Ovary (tissue), 9 donors: ENCODE results near the gene SWI5. TPM values are rescaled to one million over a fixed set of nuclear protein-coding genes. Genes with fewer than 3 reads are reported as not detected.

Source experiments
- DNase-seq, 5 donors: peaks; one replicate each; pipeline ENCODE4 v3.0.0-alpha.2; 2019 to 2020
- H3K27ac ChIP-seq, 2 donors: fragments of 200-600 bp; one replicate each; pipeline versions ENCODE4 v1.5.1 to v1.8.0; 2019 to 2022
- H3K27me3 ChIP-seq: fragments of 200-600 bp; one replicate; pipeline ENCODE4 v1.8.0; 2022
- H3K36me3 ChIP-seq: fragments of 200-600 bp; sonication (generic); one replicate; pipeline ENCODE4 v1.5.1; 2019
- H3K4me1 ChIP-seq: one replicate; pipeline ENCODE4 v1.8.1; 2013; ENCODE audit warnings: mild to moderate bottlenecking, moderate library complexity; ENCODE audit not compliant: insufficient read depth
- H3K4me3 ChIP-seq: fragments of 200-600 bp; sonication (generic); one replicate; pipeline ENCODE4 v1.5.1; 2017
- H3K9me3 ChIP-seq, 2 donors: fragments of 200-600 bp in 1 of 2; sonication (generic) in 1 of 2; one replicate each; pipeline versions ENCODE4 v1.5.1 to v1.8.1; 2013 to 2019; ENCODE audit warnings: mild to moderate bottlenecking in 1 of 2, moderate library complexity in 1 of 2
- CTCF ChIP-seq, 3 donors: fragments of 450-650 bp in 2 of 3; fragments of 200-600 bp in 1 of 3; IDR thresholded peaks; one replicate each; pipeline versions ENCODE4 v1.5.1 to v1.8.0; 2016 to 2022; ENCODE audit warnings: antibody characterized with exemption in 3 of 3, mild to moderate bottlenecking in 1 of 3
- EP300 ChIP-seq: sonication (generic); formaldehyde crosslinking; IDR thresholded peaks from one replicate; pipeline ENCODE4 v1.6.1; 2017; ENCODE audit warnings: antibody characterized with exemption
- POLR2A ChIP-seq: fragments of 450-650 bp; IDR thresholded peaks from one replicate; pipeline ENCODE4 v1.6.1; 2017; ENCODE audit warnings: antibody characterized with exemption, mild to moderate bottlenecking, moderate library complexity
- WGBS, 3 donors: extraction: QIAGEN DNeasy Blood & Tissue Kit in 1 of 3; methylation state at CpG; one replicate each; pipeline versions ENCODE4 v1.1.5 to v1.1.7; 2013 to 2017; 5-methylcytosine and 5-hydroxymethylcytosine counted together
- intact Hi-C, 4 donors: fragments of 100-400 bp; cut with DNase I; formaldehyde crosslinking; loops; one replicate each; pipeline versions ENCODE4 v1.11.0 to v1.15.1; 2022 to 2023
- microRNA counts: library from miRNA; unstranded; fragments of <30 nt; microRNA quantifications from one replicate; lab custom pipeline; 2016
- microRNA-seq, 3 donors: library from miRNA; unstranded; fragments of <30 nt; microRNA quantifications; one replicate each; pipeline versions ENCODE4 to v1.2.0, GENCODE V29; 2019 to 2020
- polyA plus RNA-seq, 2 donors: library from polyadenylated mRNA; stranded (reverse); fragments of 200-250 nt in 1 of 2; fragments of 350-450 nt in 1 of 2; fragmentation: Illumina TruSeq in 1 of 2; extraction: RNeasy Lipid Tissue Mini Kit (QIAGEN cat#74804) in 1 of 2; gene quantifications; one replicate each; pipeline ENCODE4 v1.2.3, GENCODE V29; 2013 to 2014
- small RNA-seq: library from RNA; depleted of rRNA; stranded (forward); fragments of <200 nt; gene quantifications from one replicate; pipeline ENCODE3, GENCODE V24; 2016
- total RNA-seq, 7 donors: library from RNA; depleted of rRNA in 2 of 7; stranded (reverse); fragments of >200 nt in 2 of 7; fragmentation: NEBNext Ultra II Directional in 3 of 7; extraction: Animal tissue kit (Norgen Biotek cat#: 25700) in 3 of 7; gene quantifications; one replicate each; pipeline versions ENCODE4 v1.1.0 to v1.2.4, GENCODE V29; 2016 to 2023
- donor health status: DM: no; HTN: no; CAD: no; lungs with moderate emphysema.
- donor health status: DM: no; HTN: no; CAD: no.
- donor health status: Bipolar disorder and iron deficiency.
- donor health status: DM: yes; HTN: yes; CAD: no.
- donor health status: DM: no; HTN: no; CAD: no.
- donor health status: DM: yes; HTN: yes; CAD: no.

Gene SWI5
- total and polyA plus RNA-seq, 9 donors = 22.4 to 48.9 (median 30.3) TPM

- intact Hi-C loops = no loop called here
- H3K9me3 ChIP-seq = no peaks in the 10 kb centered on the region
- H3K4me1 ChIP-seq = no peaks in the 10 kb centered on the region
- TF ChIP-seq EP300 (no peak), CTCF (IDR thresholded peaks at IDR 0.05) (no peak), POLR2A (no peak)
- no peaks in the 10 kb centered on the region for H3K27me3 ChIP-seq
- H3K4me3 ChIP-seq = no peak overlapping the region
- DNase-seq = no peak
- no peaks in the 10 kb centered on the region for H3K36me3 ChIP-seq
- H3K27ac ChIP-seq = no peak overlapping the region
- WGBS, 3 donors = 76 to 87% (median 81%) methylated on average over 2 of the region's 2 CpGs
Measured at GRCh38 chr9:128335914-128336313, 59.8 kb downstream of the SWI5 start.

GRCh38 chr9:128337936-128338335, 61.9 kb downstream of the SWI5 start:
- Histone ChIP-seq H3K27me3 (no peaks in the 10 kb centered on the region), H3K36me3 (no peaks in the 10 kb centered on the region), H3K4me3 (no peak overlapping the region), H3K4me1 (peaks cover 4% of the 10 kb centered on the region), H3K9me3 (no peaks in the 10 kb centered on the region), H3K27ac (no peak overlapping the region)
- WGBS, 3 donors = 88 to 92% (median 91%) methylated on average over 7 of the region's 7 CpGs
- TF ChIP-seq EP300 = no peak
- no peak for TF ChIP-seq CTCF (IDR thresholded peaks at IDR 0.05)
- no peak for TF ChIP-seq POLR2A
- no peak for DNase-seq
- intact Hi-C loops = loop anchor here in 1 of 4 donors (2.0 kb wide), 1 partner anchor 49 kb away; no protein-coding TSS in a partner anchor

MicroRNAs within 50 kb of the gene (microRNA counts, 767-probe panel; counts per million panel counts)
- microRNA hsa-miR-199b-5p (lab: Ali Mortazavi, UCI) (4,074 counts per million, percentile 90 among the panel's probes with 10 or more counts), microRNA hsa-miR-3154 (lab: Ali Mortazavi, UCI) (530 counts per million, percentile 78 among the panel's probes with 10 or more counts)

Small RNA genes within 50 kb of the gene (microRNA-seq; reads per million reads assigned to microRNA genes)
- gene MIR199B (9.3 to 90.3 (median 38.1) reads per million in 3 donors), gene MIR3154 (0 to 0.71 (median 0) reads per million in 3 donors)

Small RNA genes within 50 kb of the gene (small RNA-seq; reads per million reads assigned to genes)
- 6.7 reads per million, percentile 82 among the genes with 10 or more reads in this experiment for gene MIR199B
- not detected for gene MIR3154

Other genes starting within 250 kb of the SWI5 start
- gene NAIF1, start 209.0 kb upstream of the SWI5 start, total RNA-seq = 10 to 100 TPM in 1 of 7 donors, 1 to 10 TPM in 6; 4.1 to 10.9 (median 5.9) TPM
- gene NAIF1, start 209.0 kb upstream of the SWI5 start, polyA plus RNA-seq = 1 to 10 TPM; 6.6 to 9.0 TPM
- 10 to 100 TPM; 24.1 to 90.1 (median 40.0) TPM for gene SLC25A25, start 208.0 kb upstream of the SWI5 start, total RNA-seq
- 10 to 100 TPM; 23.4 to 28.6 TPM for gene SLC25A25, start 208.0 kb upstream of the SWI5 start, polyA plus RNA-seq
- 10 to 100 TPM; 33.7 to 69.5 (median 61.3) TPM for gene PTGES2, start 148.5 kb upstream of the SWI5 start, total RNA-seq
- 10 to 100 TPM; 19.6 to 33.8 TPM for gene PTGES2, start 148.5 kb upstream of the SWI5 start, polyA plus RNA-seq
- gene LCN2, start 126.8 kb upstream of the SWI5 start, total RNA-seq = 10 to 100 TPM in 2 of 7 donors, 1 to 10 TPM in 3, under 1 TPM in 1, not detected in 1; 0.33 to 19.5 (median 4.3) TPM
- gene LCN2, start 126.8 kb upstream of the SWI5 start, polyA plus RNA-seq = under 1 TPM in 1 of 2 donors, not detected in 1; 0.46 TPM
- gene BBLN, start 116.0 kb upstream of the SWI5 start, total RNA-seq = 100 to 1,000 TPM in 1 of 7 donors, 10 to 100 TPM in 6; 17.9 to 210 (median 31.7) TPM
- gene BBLN, start 116.0 kb upstream of the SWI5 start, polyA plus RNA-seq = 10 to 100 TPM in 1 of 2 donors, 1 to 10 TPM in 1; 2.4 to 59.3 TPM
- gene CIZ1, start 84.7 kb upstream of the SWI5 start, total RNA-seq = 100 to 1,000 TPM in 5 of 7 donors, 10 to 100 TPM in 2; 53.1 to 185 (median 153) TPM
- gene CIZ1, start 84.7 kb upstream of the SWI5 start, polyA plus RNA-seq = 10 to 100 TPM; 86.6 to 87.8 TPM
- gene DNM1, start 72.9 kb upstream of the SWI5 start, total RNA-seq = 10 to 100 TPM in 1 of 7 donors, 1 to 10 TPM in 6; 1.2 to 10.4 (median 4.6) TPM
- 1 to 10 TPM; 2.0 to 7.6 TPM for gene DNM1, start 72.9 kb upstream of the SWI5 start, polyA plus RNA-seq
- gene GOLGA2, start 269 bp upstream of the SWI5 start, total RNA-seq = 100 to 1,000 TPM in 4 of 7 donors, 10 to 100 TPM in 3; 53.2 to 117 (median 107) TPM
- 100 to 1,000 TPM in 1 of 2 donors, 10 to 100 TPM in 1; 63.7 to 114 TPM for gene GOLGA2, start 269 bp upstream of the SWI5 start, polyA plus RNA-seq
- 10 to 100 TPM in 6 of 7 donors, 1 to 10 TPM in 1; 4.6 to 29.4 (median 19.7) TPM for gene TRUB2, start 46.2 kb downstream of the SWI5 start, total RNA-seq
- gene TRUB2, start 46.2 kb downstream of the SWI5 start, polyA plus RNA-seq = 10 to 100 TPM in 1 of 2 donors, 1 to 10 TPM in 1; 9.7 to 20.7 TPM
- gene COQ4, start 46.6 kb downstream of the SWI5 start, total RNA-seq = 10 to 100 TPM; 24.4 to 75.7 (median 34.2) TPM
- gene COQ4, start 46.6 kb downstream of the SWI5 start, polyA plus RNA-seq = 10 to 100 TPM; 22.0 to 38.0 TPM
- 10 to 100 TPM in 5 of 7 donors, 1 to 10 TPM in 2; 8.8 to 22.4 (median 11.0) TPM for gene SLC27A4, start 64.3 kb downstream of the SWI5 start, total RNA-seq
- 1 to 10 TPM; 4.8 to 8.7 TPM for gene SLC27A4, start 64.3 kb downstream of the SWI5 start, polyA plus RNA-seq
- gene URM1, start 95.1 kb downstream of the SWI5 start, total RNA-seq = 10 to 100 TPM; 20.5 to 51.4 (median 36.0) TPM
- 10 to 100 TPM; 22.1 to 41.4 TPM for gene URM1, start 95.1 kb downstream of the SWI5 start, polyA plus RNA-seq
- gene CERCAM, start 144.6 kb downstream of the SWI5 start, total RNA-seq = 10 to 100 TPM; 19.6 to 63.9 (median 45.8) TPM
- gene CERCAM, start 144.6 kb downstream of the SWI5 start, polyA plus RNA-seq = 10 to 100 TPM; 24.2 to 27.3 TPM
- 10 to 100 TPM in 6 of 7 donors, 1 to 10 TPM in 1; 9.7 to 26.5 (median 20.3) TPM for gene ODF2, start 179.7 kb downstream of the SWI5 start, total RNA-seq
- gene ODF2, start 179.7 kb downstream of the SWI5 start, polyA plus RNA-seq = 10 to 100 TPM; 14.6 to 23.9 TPM
- 10 to 100 TPM; 12.4 to 20.2 (median 19.0) TPM for gene GLE1, start 228.4 kb downstream of the SWI5 start, total RNA-seq
- 10 to 100 TPM; 14.0 to 28.2 TPM for gene GLE1, start 228.4 kb downstream of the SWI5 start, polyA plus RNA-seq